Keratinocyte (primary cell): ENCODE data around the gene CCDC87. TPM values are rescaled to one million over a fixed set of nuclear protein-coding genes. Genes with fewer than 3 reads are reported as not detected.

Experiments
- DNase-seq: peaks from one replicate; pipeline ENCODE4 v3.0.0-alpha.2; 2011; ENCODE audit warnings: low read depth, missing footprints, low spot score
- FAIRE-seq: peaks from 2 replicates; lab custom pipeline; 2011; peaks lifted over from hg19 to GRCh38; lab: Jason Lieb, UNC
- H2AFZ ChIP-seq: 2 replicates; pipeline ENCODE4 v1.6.0; 2012; ENCODE audit warnings: low read length, control low read depth, inconsistent platforms; ENCODE audit not compliant: control insufficient read depth
- H3K27ac ChIP-seq: 2 replicates; pipeline ENCODE4 v1.5.1; 2011; ENCODE audit warnings: low read length; ENCODE audit not compliant: control insufficient read depth, insufficient read depth
- H3K27me3 ChIP-seq: 3 replicates; pipeline ENCODE4 v1.6.0; 2011; ENCODE audit warnings: low read length; ENCODE audit not compliant: control insufficient read depth, insufficient read depth; ENCODE audit errors: extremely low read depth
- H3K36me3 ChIP-seq, 2 experiments: 2 replicates in 1 of 2; 3 replicates in 1 of 2; pipeline ENCODE4 v1.5.1; 2011; ENCODE audit warnings: low read length in 2 of 2, mild to moderate bottlenecking in 1 of 2; ENCODE audit not compliant: control insufficient read depth in 2 of 2, insufficient read depth in 2 of 2; ENCODE audit errors: extremely low read depth in 1 of 2
- H3K4me1 ChIP-seq: 3 replicates; pipeline ENCODE4 v1.5.1; 2011; ENCODE audit warnings: low read length; ENCODE audit not compliant: control insufficient read depth, insufficient read depth; ENCODE audit errors: extremely low read depth
- H3K4me2 ChIP-seq: 3 replicates; pipeline ENCODE4 v1.6.0; 2011; ENCODE audit warnings: low read depth, low read length; ENCODE audit not compliant: control insufficient read depth, insufficient read depth; ENCODE audit errors: extremely low read depth
- H3K4me3 ChIP-seq, 3 experiments: fragments of 200-600 bp in 1 of 3; sonication (generic) in 1 of 3; 2 replicates in 2 of 3; 3 replicates in 1 of 3; pipeline ENCODE4 v1.5.1; 2011 to 2016; ENCODE audit warnings: low read length in 3 of 3, mild to moderate bottlenecking in 3 of 3, control low read depth in 2 of 3, inconsistent platforms in 1 of 3, low read depth in 1 of 3, mixed read lengths in 1 of 3, mixed run types in 1 of 3, moderate library complexity in 1 of 3; ENCODE audit not compliant: control insufficient read depth in 2 of 3, insufficient read depth in 2 of 3; ENCODE audit errors: extremely low read depth in 1 of 3
- H3K79me2 ChIP-seq: 2 replicates; pipeline ENCODE4 v1.6.0; 2012; ENCODE audit warnings: low read length; ENCODE audit not compliant: control insufficient read depth, insufficient read depth
- H3K9ac ChIP-seq: 3 replicates; pipeline ENCODE4 v1.6.0; 2011; ENCODE audit warnings: low read length; ENCODE audit not compliant: control insufficient read depth, insufficient read depth; ENCODE audit errors: extremely low read depth
- H3K9me1 ChIP-seq: 3 replicates; pipeline ENCODE4 v1.6.0; 2011; ENCODE audit warnings: low read length; ENCODE audit not compliant: control insufficient read depth, insufficient read depth; ENCODE audit errors: extremely low read depth
- H3K9me3 ChIP-seq: 2 replicates; pipeline ENCODE4 v1.5.1; 2012; ENCODE audit warnings: low read depth, low read length; ENCODE audit not compliant: control insufficient read depth
- H4K20me1 ChIP-seq: 3 replicates; pipeline ENCODE4 v1.6.0; 2011; ENCODE audit warnings: low read length; ENCODE audit not compliant: control insufficient read depth, insufficient read depth; ENCODE audit errors: extremely low read depth
- EZH2 ChIP-seq: IDR thresholded peaks from one replicate; pipeline ENCODE4 v1.6.1; 2012; ENCODE audit warnings: inconsistent platforms, mild to moderate bottlenecking, low read length, moderate library complexity
- dilution Hi-C: fragments of 300-500 bp; cut with MboI; formaldehyde crosslinking; loops from one replicate; pipeline ENCODE4 v1.7.0; 2020; ENCODE audit warnings: low sequenced_read_pairs; ENCODE audit not compliant: extremely low pct_ligation_motif_present
- polyA plus RNA-seq, 5 experiments: library from polyadenylated mRNA; depleted of rRNA in 3 of 5; stranded (reverse) in 3 of 5; stranded (forward) in 1 of 5; unstranded in 1 of 5; fragments of >200 nt; gene quantifications; 1 replicate in 1 of 5; 2 replicates in 3 of 5; 3 replicates in 1 of 5; pipeline versions ENCODE4 v1.2.1 to v1.2.3, GENCODE V29; 2011 to 2012; ENCODE audit warnings: missing spikeins in 2 of 5, low read depth in 1 of 5, low replicate concordance in 1 of 5
- TF ChIP-seq, protein P1 (sequence below), 3 experiments: IDR thresholded peaks in 1 of 3; conservative IDR thresholded peaks in 1 of 3; optimal IDR thresholded peaks in 1 of 3; 2 replicates in 2 of 3; 3 replicates in 1 of 3; pipeline versions ENCODE3 to v1.5.1; 2011; ENCODE audit warnings: low read length in 3 of 3, mild to moderate bottlenecking in 3 of 3, moderate library complexity in 2 of 3, control low read depth in 1 of 3, inconsistent platforms in 1 of 3; ENCODE audit not compliant: insufficient read depth in 2 of 3; ENCODE audit errors: extremely low read depth in 1 of 3

Gene CCDC87
- polyA plus RNA-seq, 1 donor (not counting 4 experiments of a cell fraction or from before 2014, with no cell fraction given) = 0.07 TPM

DNA sequence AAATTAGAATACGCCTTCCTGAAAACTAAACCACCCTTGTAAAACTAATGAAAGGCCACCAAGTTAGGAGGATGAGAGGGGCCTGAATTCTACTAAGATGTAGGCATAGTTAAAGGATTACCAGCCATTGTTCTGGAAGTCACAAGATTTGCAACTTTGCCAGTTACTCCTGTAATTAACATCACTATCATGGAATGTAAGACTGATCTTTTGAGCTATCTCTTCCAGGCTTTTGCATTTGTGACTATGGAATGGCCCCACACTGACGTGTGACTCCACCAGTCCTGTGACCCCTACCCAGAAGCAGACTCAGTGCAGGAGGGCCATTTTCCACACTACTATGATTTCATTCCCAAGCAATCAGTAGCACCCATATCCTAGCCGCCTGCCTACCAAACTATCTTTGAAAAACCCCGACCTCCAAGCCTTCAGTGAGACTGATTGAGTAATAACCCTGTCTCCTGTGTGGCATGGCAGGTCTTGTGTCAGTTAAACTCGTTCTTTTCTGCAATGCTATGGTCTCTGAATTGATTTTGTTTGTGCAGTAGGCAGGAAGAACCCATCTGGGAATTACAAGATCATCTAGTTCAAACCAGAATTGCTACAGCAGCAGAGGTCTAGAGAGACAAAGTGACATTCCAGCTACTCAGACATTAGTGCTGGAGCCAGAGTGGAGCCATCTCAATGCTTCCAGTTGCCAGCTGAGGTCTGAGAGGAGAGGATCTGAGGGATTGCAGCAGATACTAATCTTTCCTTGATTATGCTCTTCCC, 22.6 kb downstream of the CCDC87 start:
- no peak for FAIRE-seq
- no peaks in the 10 kb centered on the region for H3K9me3 ChIP-seq

DNA sequence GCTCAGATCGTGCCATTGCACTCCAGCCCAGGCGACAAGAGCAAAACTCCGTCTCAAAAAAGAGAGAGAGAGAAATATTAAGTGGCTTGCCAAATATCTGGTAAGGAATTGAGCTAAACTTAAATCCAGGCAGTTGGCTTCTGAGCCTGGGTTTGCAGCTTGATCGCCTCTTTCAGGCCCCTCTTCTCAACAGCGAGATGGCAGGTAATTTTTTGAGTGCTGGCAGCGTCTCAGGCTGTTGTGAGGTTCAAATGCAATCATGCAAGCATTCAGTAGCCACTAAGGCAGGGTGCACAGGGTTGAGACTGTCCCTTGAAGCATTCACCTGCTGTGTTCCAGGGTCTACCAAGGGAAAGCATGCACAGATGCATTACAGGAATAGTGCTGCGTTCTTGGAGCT, 23.8 kb downstream of the CCDC87 start:
- dilution Hi-C loops = no loop called here
- DNase-seq = no peak
- Histone ChIP-seq H3K27ac (no peak overlapping the region), H3K9me1 (no peaks in the 10 kb centered on the region), H2AFZ (no peak overlapping the region), H3K9ac (no peak overlapping the region), H3K79me2 (no peaks in the 10 kb centered on the region), H3K9me3 (no peaks in the 10 kb centered on the region), H3K4me3 (no peak overlapping the region), H3K4me1 (peaks cover 5% of the 10 kb centered on the region), H3K27me3 (peaks cover 8% of the 10 kb centered on the region), H3K36me3 (no peaks in the 10 kb centered on the region), H4K20me1 (no peaks in the 10 kb centered on the region), H3K4me2 (no peak overlapping the region)
- TF ChIP-seq EZH2 = no peak
- TF ChIP-seq, protein P1, sequence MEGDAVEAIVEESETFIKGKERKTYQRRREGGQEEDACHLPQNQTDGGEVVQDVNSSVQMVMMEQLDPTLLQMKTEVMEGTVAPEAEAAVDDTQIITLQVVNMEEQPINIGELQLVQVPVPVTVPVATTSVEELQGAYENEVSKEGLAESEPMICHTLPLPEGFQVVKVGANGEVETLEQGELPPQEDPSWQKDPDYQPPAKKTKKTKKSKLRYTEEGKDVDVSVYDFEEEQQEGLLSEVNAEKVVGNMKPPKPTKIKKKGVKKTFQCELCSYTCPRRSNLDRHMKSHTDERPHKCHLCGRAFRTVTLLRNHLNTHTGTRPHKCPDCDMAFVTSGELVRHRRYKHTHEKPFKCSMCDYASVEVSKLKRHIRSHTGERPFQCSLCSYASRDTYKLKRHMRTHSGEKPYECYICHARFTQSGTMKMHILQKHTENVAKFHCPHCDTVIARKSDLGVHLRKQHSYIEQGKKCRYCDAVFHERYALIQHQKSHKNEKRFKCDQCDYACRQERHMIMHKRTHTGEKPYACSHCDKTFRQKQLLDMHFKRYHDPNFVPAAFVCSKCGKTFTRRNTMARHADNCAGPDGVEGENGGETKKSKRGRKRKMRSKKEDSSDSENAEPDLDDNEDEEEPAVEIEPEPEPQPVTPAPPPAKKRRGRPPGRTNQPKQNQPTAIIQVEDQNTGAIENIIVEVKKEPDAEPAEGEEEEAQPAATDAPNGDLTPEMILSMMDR (optimal IDR thresholded peaks at IDR 0.05 in 1 of 3, IDR thresholded peaks at IDR 0.05 in 1 of 3, conservative IDR thresholded peaks at IDR 0.05 in 1 of 3; ENCODE audit: extremely low read depth in 1 of 3, insufficient read depth in 2 of 3, low read length in 3 of 3) = no peak
- FAIRE-seq = no peak

More for the DNA sequence above, 22.6 kb downstream of the CCDC87 start:
- no peaks in the 10 kb centered on the region for H3K9me1 ChIP-seq
- no peak overlapping the region for H2AFZ ChIP-seq
- no peak for TF ChIP-seq EZH2
- TF ChIP-seq, protein P1 (optimal IDR thresholded peaks at IDR 0.05 in 1 of 3, IDR thresholded peaks at IDR 0.05 in 1 of 3, conservative IDR thresholded peaks at IDR 0.05 in 1 of 3; ENCODE audit: extremely low read depth in 1 of 3, insufficient read depth in 2 of 3, low read length in 3 of 3) = no peak
- H3K4me1 ChIP-seq = peaks cover 5% of the 10 kb centered on the region
- H3K4me3 ChIP-seq = no peak overlapping the region
- H3K4me2 ChIP-seq = no peak overlapping the region
- dilution Hi-C loops = no loop called here
- peaks cover 8% of the 10 kb centered on the region for H3K27me3 ChIP-seq
- no peak overlapping the region for H3K27ac ChIP-seq
- DNase-seq = no peak
- H3K9ac ChIP-seq = no peak overlapping the region
- H3K36me3 ChIP-seq = no peaks in the 10 kb centered on the region
- H4K20me1 ChIP-seq = no peaks in the 10 kb centered on the region
- no peaks in the 10 kb centered on the region for H3K79me2 ChIP-seq
